ENCODE measurements around the gene LRRC25. TPM values are rescaled to one million over a fixed set of nuclear protein-coding genes. Genes with fewer than 3 reads are reported as not detected.

Gene LRRC25
- total and polyA plus RNA-seq, 7 donors, result 2.2 to 13.3 (median 8.4) TPM

DNA sequence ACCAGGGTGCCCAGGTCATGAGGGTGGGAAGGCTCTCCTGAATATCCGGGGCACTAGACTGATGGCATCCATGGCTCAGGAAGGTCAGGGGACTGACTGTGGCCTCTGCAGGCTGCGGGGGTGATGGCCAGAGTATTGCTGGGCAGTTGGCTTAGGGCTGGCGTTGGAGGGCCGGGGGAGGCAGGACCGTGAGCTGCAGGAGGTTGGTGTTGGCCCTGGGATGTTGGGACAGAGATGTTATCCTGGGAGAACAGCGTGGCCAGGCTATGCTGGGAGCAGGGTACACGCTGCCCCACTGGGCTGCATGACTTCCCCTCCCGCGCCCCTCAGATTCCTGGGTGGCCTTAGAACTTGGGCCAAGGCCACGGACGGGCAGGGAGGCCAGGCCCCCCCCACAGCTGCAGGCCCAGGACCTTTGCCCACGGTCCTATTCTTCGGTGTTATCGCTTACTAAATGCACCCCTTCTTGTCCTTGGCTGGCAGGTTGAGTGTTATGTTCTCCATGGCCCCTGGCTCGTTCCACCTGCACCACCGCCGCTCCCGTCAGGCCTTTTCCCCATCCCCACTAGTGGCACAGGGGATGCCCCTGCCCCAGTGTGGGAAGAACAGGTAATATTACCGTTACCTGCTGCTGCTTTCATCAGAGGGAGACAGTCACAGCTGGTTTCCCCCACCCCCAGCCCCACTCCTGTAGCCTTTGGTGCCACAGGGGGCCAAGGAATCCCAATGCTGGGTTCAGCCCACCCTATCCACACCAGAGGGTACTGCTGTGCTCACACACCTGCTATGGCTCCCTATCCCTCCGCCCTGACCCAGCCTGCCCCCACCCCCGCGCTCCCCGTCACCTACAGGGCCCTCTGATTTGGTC, 43.7 kb upstream of the LRRC25 start:
- TF ChIP-seq, protein P1, sequence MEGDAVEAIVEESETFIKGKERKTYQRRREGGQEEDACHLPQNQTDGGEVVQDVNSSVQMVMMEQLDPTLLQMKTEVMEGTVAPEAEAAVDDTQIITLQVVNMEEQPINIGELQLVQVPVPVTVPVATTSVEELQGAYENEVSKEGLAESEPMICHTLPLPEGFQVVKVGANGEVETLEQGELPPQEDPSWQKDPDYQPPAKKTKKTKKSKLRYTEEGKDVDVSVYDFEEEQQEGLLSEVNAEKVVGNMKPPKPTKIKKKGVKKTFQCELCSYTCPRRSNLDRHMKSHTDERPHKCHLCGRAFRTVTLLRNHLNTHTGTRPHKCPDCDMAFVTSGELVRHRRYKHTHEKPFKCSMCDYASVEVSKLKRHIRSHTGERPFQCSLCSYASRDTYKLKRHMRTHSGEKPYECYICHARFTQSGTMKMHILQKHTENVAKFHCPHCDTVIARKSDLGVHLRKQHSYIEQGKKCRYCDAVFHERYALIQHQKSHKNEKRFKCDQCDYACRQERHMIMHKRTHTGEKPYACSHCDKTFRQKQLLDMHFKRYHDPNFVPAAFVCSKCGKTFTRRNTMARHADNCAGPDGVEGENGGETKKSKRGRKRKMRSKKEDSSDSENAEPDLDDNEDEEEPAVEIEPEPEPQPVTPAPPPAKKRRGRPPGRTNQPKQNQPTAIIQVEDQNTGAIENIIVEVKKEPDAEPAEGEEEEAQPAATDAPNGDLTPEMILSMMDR (IDR thresholded peaks at IDR 0.05), result no peak
- no peak for TF ChIP-seq EP300 (IDR thresholded peaks at IDR 0.05)
- TF ChIP-seq POLR2A (IDR thresholded peaks at IDR 0.05), result no peak
- no peak for TF ChIP-seq POLR2AphosphoS5 (IDR thresholded peaks at IDR 0.05)
- Histone ChIP-seq H3K27ac (no peak overlapping the region), H3K9me3 (no peaks in the 10 kb centered on the region), H3K4me1 (peaks cover 0 to 30% (median 28%) of the 10 kb centered on the region in 4 donors), H3K27me3 (peaks cover 4 to 35% (median 24%) of the 10 kb centered on the region in 3 donors), H3K36me3 (peaks cover 16 to 33% (median 31%) of the 10 kb centered on the region in 4 donors), H3K4me3 (no peak overlapping the region)
- intact Hi-C loops (cut with DNase I), result no loop called here
- DNase-seq, result no peak
- 82 to 87% methylated on average over 23 of the region's 23 CpGs for WGBS, 2 donors

DNA sequence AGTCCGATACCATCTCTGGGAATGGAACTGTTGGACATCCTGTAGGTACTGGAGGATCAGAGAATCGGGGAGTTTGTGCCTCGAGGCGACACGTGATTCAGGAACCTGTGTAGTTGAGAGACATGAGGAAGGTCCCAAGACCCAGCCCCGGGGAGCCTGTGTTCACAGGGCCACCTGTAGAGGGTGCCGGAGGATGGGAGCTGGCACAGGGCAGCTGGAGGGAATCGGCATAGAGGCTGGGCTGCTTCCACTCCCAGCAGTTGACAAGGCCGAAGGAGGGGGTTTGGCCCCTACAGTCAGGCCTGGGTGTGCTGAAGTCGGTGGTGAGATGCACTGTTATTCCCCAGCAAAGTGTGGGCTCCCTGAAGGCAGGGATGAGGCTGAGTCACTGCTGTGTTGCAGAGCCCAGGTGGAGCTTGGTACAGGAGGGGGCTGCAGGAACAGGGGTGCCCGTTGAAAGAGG, 43.0 kb upstream of the LRRC25 start:
- Histone ChIP-seq H3K27me3 (peaks cover 4 to 37% (median 24%) of the 10 kb centered on the region in 3 donors), H3K36me3 (peaks cover 16 to 32% (median 24%) of the 10 kb centered on the region in 4 donors), H3K27ac (no peak overlapping the region), H3K4me1 (peaks cover 0 to 30% (median 28%) of the 10 kb centered on the region in 4 donors), H3K4me3 (no peak overlapping the region), H3K9me3 (no peaks in the 10 kb centered on the region)
- 35 to 50% methylated on average over 11 of the region's 11 CpGs for WGBS, 2 donors
- no peak for DNase-seq
- intact Hi-C loops (cut with DNase I), result no loop called here
- no peak for TF ChIP-seq POLR2A (IDR thresholded peaks at IDR 0.05)
- no peak for TF ChIP-seq EP300 (IDR thresholded peaks at IDR 0.05)
- TF ChIP-seq POLR2AphosphoS5 (IDR thresholded peaks at IDR 0.05), result no peak
- TF ChIP-seq, protein P1 (IDR thresholded peaks at IDR 0.05), result no peak

DNA sequence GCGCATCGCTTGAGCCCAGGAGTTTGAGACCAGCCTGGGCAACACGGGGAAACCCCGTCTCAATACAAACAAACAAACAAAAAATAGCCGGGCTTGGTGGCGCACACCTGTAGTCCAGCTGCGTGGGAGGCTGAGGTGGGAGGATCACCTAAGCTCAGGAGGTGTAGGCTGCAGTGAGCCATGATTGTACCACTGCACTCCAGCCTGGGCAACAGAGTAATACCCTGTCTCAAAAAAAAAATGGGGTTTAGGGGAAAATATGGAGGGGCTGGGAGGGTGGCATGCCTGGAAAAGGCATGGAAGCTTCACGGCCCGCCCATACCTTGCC, 42.5 kb upstream of the LRRC25 start:
- Histone ChIP-seq H3K4me1 (peaks cover 0 to 30% (median 28%) of the 10 kb centered on the region in 4 donors), H3K27ac (peak overlapping the region in 1 of 4 donors; percentile 81), H3K36me3 (peaks cover 15 to 31% (median 18%) of the 10 kb centered on the region in 4 donors), H3K4me3 (no peak overlapping the region), H3K27me3 (peaks cover 4 to 37% (median 24%) of the 10 kb centered on the region in 3 donors), H3K9me3 (no peaks in the 10 kb centered on the region)
- no peak for DNase-seq
- intact Hi-C loops (cut with DNase I), result no loop called here
- 80 to 87% methylated on average over 9 of the region's 9 CpGs for WGBS, 2 donors
- TF ChIP-seq, protein P1 (IDR thresholded peaks at IDR 0.05), result no peak
- TF ChIP-seq EP300 (IDR thresholded peaks at IDR 0.05), result no peak
- TF ChIP-seq POLR2A (IDR thresholded peaks at IDR 0.05), result no peak
- TF ChIP-seq POLR2AphosphoS5 (IDR thresholded peaks at IDR 0.05), result no peak

DNA sequence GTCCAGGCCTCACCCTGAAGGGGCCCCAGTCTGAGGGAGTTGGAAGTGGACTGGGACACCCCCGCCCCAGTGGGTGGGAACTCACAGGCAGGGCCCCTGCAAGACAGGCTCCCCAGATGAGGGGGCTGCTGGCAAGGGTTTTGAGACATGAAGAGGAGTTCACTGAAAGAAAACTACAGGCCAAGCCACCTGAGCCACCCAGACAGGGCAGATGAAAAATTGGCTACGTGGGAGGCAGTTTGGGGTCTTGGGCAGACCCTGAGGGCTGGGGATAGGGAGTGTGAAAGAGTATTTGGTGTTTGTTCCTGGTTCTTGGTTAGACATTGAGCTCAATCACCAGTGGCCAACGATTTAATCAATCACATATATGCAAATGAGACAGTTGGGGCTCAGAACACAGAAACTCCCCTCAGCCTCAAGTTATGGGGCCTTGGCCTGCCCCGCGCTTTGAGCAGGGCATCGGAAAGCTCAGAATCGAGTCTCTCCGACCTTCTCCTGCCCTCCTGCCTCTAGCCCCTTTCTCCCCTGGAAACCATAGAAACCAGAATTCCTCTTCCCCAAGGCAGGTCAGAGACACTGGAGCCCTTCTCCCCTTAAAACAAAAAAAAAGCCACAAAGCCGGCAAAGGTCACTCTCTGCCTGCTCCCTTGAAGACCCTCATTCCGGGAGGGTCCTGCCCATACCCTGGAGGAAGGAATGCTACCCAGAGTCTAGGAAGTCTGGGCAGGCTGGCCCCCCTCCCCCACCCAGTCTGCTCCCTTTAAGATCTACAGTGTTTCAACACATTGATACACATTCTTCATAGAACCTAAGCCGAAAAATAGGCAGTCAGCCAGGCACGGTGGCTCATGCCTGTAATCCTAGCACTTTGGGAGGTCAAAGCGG, 41.8 kb upstream of the LRRC25 start:
- Histone ChIP-seq H3K9me3 (no peaks in the 10 kb centered on the region), H3K36me3 (peaks cover 9 to 25% (median 12%) of the 10 kb centered on the region in 4 donors), H3K27me3 (peaks cover 4 to 42% (median 24%) of the 10 kb centered on the region in 3 donors), H3K4me3 (no peak overlapping the region), H3K27ac (peak overlapping the region in 3 of 4 donors; percentile 67 to 81 (median 69)), H3K4me1 (peaks cover 0 to 31% (median 30%) of the 10 kb centered on the region in 4 donors)
- WGBS, 2 donors, result 70% methylated on average over 13 of the region's 13 CpGs
- intact Hi-C loops (cut with DNase I), result no loop called here
- DNase-seq, result no peak
- TF ChIP-seq POLR2A (IDR thresholded peaks at IDR 0.05), result no peak
